ENCODE data around the gene CABP2.

DNA sequence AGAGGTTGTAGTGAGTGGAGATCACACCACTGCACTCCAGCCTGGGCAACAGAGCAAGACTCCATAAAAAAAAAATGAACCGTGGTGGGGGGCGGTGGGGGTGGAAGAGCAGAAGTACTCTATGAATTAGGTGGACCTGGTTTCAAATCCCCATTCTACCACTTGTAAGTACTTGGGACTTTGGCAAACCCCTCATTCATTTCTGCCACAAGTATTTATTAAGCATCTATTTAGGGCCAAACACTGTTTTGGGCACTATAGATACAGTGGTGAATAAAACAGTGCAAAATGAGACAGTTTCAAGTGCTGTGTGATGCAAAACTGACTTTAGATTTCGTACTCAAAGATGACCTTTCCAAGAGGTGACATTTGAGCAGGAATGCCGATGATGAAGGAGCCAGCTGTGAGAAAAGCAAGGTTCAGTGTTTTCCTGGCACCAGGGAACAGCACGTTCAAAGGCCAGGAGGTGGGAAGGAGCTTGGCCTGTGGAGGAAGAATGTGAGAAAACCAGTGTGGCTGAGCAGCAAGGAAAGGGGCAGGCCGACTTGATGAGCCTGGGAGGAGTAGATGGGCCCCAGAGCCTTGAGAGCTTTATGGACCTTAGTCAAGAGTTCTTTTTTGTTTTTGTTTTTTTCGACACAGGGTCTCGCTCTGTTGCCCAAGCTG lies 52.8 kb downstream of the CABP2 start:
- no peak for TF ChIP-seq POLR2A (IDR thresholded peaks at IDR 0.05)
- TF ChIP-seq, protein P1, sequence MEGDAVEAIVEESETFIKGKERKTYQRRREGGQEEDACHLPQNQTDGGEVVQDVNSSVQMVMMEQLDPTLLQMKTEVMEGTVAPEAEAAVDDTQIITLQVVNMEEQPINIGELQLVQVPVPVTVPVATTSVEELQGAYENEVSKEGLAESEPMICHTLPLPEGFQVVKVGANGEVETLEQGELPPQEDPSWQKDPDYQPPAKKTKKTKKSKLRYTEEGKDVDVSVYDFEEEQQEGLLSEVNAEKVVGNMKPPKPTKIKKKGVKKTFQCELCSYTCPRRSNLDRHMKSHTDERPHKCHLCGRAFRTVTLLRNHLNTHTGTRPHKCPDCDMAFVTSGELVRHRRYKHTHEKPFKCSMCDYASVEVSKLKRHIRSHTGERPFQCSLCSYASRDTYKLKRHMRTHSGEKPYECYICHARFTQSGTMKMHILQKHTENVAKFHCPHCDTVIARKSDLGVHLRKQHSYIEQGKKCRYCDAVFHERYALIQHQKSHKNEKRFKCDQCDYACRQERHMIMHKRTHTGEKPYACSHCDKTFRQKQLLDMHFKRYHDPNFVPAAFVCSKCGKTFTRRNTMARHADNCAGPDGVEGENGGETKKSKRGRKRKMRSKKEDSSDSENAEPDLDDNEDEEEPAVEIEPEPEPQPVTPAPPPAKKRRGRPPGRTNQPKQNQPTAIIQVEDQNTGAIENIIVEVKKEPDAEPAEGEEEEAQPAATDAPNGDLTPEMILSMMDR (IDR thresholded peaks at IDR 0.05), result no peak

Data from Peyer's patch (tissue), 4 donors.